NCI-H2196 treated with DMSO at 0.1 percent for 48 hours (cell line): ENCODE measurements around the gene BCR.

Experiments used
- DNase-seq: peaks from one replicate; lab custom pipeline; 2025; ENCODE audit not compliant: unreplicated experiment; lab: John Stamatoyannopoulos, UW

Gene BCR

DNA sequence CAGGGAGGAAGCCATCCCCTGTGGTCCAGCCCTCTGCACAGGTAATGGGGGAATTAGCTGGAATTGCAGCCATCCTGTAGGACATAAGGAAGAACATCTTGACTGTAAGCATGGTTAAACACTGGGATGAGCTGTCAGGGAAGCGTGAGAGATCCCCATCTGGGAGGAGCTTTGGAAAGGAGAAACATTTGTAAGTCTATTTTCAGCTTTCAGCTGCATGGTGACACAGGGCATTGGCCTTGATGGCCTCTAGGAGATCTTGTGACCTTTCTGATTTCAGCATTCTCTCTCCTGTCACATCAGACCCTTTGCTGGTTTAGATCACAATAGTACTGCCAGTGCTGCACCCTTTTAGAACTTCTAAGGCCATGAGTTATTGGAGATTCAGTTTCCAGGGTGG is 47.1 kb downstream of the BCR start:
- no peak for DNase-seq

DNA sequence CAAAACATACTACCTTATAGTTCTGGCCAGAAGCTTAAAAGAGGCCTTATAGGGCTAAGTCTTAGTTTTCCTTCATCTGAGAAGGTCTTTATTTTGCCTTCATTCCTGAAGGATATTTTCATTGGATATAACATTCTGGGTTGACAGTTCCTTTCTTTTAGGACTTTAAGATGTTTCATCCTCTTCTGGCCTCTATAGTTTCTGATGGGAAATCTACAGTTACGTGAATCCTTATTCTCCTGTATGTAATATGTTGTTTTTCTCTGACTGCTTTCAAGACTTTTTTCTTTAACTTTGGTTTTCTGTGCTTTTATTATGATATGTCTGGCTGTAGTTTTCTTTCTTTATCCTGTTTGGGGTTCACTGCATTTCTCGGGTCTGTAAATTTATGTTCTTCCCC is 48.2 kb downstream of the BCR start:
- DNase-seq: no peak

DNA sequence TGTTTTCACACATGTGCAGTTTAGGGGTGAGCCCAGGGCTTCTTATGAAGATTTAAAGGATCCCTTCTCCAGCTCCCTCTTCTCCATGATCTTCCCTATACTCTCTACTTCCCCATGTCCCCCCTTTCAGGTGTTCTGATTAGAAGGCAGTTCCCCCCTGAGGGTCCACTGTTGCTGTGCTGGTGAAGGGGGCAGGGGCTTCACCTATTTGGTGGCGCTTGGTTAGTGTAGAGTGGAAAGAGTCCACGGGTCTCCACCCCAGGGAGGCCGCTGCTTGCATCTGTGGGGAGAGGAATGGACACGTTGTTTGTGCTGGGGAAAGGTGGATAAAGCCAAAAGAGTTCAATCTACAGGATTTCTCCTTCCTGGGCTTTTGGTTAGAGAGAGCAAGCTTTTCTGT is 49.3 kb downstream of the BCR start:
- DNase-seq: no peak

DNA sequence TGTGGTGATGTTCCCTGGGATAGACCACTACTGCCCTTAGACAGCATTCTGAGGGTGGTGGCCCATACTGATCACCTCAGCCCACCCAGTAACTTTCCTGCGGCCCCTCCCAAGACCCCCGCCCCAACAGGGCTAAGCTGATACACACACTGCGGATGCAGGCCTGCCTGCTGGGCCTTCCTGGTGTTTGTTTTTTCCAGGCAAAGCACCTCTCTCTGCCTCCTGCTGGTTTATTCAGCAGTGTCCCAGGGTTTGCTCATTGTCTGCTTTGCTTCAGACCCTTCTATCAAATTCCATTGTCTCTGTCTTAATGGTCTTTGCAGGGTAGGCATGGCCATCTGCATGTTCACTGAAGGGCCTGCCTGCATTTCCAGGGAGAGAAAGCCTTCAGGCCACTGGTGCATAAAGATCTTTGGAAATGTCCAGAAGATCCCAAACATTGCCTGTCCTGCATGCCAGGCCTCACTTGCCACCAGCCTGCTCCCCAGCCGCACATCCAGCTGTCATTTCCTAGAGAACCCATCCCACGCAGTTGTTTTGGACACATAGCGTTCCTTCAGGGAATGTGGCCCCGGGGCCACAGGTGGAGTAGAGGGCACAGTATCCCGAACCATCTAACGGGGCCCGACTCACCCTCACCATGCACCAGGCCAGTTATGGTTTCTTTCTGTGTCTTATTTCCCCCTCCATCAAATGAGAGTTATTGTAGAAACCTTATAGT is 50.2 kb downstream of the BCR start:
- DNase-seq: no peak

DNA sequence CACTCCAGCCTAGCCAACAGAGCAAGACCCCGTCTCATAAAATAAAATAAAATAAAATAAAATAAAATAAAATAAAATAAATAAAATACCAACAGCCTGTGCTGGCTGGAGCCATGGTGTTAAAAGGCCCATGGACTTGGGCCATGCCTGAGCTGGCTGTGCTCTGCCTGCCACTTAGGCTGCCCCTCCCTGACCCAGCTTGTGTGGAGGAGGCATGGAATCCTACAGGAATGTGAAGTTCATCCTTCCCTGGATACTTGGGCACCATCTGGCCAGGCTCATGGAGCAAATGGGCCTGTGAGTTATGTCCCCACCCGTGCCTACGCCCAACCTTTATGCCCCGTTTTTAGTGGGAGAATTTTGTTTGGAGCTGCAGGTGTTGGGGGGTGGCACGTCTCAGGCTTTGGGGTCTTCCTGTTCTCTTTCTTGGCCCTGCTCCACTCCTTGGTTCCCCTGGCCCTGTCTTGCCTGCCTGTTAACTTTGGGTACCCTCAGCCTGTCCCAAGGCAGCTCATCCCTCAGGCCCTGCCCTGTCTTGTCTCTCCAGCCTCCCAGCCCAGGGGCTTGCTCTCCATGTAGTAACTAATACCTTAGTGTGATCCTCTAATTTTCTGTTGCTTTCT is 51.3 kb downstream of the BCR start:
- no peak for DNase-seq

DNA sequence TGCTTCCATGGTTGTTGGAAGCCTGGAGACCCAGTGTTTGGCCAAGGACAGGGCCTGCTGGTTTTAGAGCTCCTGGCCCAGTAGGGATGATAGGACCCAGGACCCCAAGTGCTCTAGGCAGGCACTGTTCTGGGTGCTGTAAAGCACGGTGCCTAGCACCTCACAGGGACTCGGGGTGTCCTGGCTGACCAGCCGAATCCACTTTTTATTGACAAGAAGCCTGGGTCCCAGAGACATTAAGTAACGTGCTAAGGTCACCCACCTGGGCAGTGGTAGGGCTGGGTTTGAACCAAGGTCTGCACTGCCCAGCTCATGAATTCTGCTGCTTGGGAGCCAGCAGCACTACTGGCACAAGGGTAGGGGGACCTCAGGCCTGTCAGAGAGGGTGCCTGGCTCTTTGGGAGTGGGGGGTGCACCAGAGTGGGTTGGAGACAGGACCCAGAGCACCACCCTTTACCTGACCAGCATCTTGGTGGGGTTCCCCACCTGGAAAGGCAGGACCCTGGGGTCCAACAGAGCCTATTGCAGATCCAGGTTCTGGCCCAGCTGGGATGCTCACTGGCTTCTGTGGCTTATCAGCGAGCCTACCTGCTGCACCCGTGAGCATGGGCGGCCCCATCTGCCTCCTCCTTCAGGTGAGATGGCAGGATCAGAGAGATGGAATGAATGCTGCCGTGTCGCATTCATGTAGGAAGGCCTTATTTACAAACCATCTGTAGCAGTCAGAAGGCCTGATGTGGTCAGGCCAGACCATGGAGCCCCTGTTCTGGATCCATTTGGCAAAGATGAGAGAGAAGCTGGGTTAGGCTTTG is 52.0 kb downstream of the BCR start:
- DNase-seq: no peak

DNA sequence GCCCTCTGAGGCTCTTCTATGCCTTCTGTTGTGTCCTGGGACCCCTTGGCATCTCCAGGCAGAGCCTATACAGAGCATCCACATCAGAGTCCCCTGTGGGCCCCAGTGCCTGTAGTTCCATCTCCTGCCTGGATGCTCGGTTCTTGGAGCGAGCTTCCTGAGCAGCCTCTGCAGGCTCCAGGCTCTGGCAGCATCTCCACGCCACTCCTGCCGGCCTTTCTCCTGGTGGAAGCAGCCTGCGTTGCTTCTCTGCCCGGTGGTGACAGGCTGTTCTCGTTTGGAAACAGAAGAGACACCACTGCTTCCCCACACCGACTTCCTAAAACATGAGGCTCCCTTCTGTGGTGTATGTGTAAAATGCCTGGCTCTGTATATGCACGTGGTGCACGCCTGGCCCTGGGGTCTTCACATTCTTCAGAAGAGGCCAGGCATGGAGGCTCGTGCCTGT is 52.8 kb downstream of the BCR start:
- no peak for DNase-seq

DNA sequence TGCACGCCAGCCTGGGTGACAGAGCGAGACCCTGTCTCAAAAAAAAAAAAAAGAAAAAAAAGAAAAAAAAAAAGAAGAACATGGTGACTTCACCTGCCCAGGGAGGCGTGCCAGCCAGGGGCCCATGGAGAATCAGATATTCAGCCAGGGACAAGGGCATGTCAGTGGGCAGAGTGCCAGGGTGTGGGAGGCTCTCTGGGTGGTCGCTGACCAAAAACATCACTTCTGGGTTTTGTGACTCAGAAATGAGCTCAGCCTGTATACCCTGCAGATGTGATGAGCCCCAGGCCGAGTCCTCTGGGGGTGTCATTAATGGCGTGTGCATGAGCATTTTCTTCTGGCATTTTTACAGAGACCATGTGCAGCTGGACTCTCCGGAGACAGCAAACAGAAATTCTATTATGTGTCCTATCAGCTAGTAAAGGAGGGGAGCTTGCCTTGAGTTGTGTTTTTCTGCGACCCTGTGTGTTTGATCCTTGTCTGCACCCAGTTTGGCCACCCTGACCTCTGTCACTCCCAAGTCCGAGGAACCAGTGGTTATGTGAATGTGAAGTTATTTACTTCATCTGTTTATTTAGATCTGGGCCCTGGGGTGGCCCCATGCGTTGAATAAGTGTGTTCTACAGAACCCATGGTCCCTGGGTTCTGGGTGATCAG is 53.6 kb downstream of the BCR start:
- DNase-seq: no peak

DNA sequence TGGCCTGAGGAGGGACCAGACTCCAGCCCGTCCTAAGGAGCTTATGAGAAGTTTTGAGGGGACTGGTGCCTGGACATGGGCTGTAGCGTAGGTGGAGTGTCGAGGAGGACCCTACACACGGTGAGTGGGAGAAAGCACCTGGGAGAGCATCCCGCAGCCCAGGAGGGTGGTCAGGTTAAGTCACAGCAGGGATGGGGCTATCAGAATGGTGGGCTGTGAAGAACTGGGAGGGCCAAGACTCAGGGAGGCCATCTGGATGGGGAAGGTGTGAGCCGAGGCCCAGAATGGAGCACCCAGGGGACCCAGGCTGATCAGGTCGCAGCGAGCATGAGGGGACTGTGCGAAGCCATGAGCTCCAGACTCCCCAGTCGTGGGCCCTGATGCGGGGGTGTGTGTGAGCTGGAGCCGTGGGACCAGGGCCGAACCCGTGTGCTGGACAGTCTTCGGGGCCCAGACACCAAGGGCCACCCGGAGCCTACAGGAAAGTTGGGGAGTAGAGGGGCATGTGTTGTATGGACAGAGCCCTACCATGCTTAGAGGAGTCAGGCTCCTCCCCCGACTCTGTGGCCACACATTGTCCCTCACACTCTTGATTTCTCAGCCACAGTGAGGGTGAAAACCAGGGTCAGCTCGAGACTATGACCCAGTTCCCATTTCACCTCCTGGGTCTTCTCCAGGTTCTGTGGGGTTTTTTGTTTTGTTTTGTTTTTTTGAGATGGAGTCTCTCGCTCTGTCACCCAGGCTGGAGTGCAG is 54.3 kb downstream of the BCR start:
- no peak for DNase-seq

DNA sequence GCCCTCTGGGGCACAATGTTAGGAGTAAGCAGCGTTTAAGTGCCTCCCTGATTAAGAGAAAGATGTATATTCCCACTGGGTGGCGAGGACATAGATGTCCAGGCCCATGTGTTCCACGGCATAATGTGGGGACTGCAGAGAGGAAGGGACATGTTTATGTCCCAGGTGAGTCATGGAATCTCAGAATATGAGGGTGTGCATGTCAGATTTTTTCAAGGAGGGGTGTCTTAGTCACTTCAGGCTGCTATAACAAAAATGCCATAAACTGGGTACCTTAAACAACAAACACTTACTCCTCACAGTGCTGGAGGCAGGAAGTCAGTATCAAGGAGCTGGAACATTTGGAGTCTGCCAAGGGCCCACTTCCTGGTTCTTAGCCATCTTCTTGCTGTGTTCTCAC is 55.1 kb downstream of the BCR start:
- no peak for DNase-seq

DNA sequence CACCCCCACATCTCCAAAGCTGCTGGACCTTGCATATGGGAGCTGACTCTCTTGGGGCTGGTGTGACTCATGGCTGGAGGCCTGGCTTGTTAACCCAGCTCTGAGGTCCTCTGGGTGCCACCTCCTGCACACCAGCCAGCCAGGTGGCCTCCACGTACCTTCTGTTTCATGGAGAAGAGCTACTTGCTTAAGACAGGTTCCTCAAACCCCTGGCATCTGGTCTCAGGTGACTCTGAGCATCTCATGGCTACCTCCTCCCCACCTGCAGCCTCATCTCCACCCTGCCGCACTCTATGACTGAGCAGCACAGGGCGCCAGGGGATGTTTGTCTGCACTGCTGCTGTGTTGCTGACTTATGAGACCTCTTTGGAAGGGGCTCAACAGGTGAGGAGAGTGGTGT is 55.7 kb downstream of the BCR start:
- no peak for DNase-seq

DNA sequence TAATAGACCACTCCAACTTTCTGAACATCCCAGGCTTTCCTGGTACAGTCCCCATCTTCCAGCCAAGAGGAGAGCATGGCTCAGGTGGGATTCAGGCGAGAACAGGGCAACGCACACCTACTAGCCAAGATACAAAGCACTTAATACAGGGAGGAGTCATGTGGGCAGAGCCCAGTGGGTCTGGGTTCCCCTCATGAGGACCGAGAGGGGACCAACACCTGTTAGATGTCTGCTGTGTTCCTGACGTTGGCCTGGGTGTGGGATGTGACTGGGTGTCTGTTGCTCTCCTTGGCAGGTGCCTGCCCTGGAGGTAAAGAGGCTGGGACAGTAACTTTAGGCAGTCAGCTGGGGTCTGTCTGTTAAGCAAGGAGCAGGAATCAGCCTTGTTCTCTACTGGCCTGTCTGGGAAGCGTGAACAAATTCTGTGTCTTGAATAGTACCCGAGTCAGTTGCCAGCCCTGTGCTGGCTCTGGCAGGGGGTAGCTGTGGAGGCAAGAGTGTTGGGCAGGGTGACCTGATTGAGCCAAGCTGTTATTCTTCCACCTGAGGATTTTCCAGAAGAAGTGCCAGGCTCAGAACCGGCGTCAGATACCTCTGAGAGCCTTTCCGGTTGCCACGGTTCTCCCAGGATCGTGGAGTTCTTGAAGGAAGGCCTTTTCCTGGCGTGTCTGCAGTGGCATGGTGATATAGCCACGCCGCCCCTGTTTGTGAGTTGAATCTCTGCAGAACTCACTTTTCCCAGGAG is 56.3 kb downstream of the BCR start:
- DNase-seq: no peak

DNA sequence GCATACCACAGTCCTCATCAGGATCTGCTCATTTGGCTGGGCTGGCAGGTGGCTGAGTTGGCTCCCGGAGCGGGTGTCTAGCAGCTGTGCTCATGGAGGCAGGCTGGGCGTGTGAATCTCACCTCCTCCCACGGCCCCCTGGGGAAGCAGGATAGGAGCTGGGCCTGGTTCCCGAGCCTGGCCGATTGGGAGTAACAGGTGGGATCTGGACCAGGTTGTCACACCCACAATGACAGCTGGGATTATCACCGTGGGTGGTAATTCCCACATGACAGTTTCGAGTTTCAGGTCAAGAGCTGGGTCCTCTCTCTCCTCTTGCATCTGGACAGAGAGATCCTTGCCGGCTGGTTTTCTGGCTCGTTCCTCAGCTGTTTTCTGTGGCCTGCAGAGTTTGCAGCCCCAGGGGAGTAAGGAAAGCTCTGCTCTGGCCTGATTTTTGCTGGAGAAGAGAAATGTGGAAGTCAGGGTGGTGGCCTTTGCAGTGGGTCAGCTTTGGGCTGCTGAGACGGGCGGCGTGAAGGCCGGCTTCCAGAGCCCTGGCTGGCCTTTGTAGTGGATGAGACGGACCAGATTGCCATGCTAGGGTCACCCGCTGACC is 57.0 kb downstream of the BCR start:
- DNase-seq: no peak

DNA sequence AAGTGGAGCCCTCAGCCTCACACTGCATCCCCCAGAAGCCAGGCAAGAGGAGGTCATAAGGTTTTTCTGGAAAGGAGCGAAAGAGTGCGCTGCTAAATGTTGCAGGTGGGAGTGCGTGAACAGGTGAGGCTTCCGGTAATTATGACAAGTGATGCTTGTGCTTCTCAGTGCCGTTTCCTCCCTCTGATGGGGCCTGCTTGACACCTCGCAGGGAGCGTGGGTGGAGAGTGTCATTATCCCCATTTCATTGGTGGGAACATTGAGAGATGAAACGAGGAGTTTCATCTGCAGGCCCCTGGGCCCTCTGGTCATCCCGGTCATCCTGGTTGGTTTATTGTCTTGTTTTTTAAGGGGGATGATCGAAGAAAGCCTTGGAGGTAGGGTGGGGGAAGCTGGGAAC is 57.5 kb downstream of the BCR start:
- no peak for DNase-seq

DNA sequence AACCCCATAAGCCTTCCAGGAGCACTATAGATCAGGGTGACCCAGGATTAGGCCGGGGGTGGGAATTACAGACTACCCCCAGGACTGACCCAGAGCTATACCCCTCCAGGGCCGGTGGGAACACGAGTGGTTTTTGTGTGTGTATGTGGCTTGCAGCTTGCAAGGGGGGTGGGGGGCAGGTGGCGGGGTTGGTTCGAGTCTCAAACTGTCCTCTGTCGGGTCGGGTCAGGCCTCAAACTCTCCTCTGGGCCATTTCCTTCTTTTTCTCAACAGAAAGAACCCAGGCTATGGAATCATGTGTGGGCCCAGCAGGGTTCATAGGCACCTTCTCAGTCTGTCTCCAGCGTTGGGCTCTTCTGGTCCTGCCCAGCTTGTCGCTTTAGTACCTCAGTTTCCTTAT is 58.4 kb downstream of the BCR start:
- DNase-seq: no peak

DNA sequence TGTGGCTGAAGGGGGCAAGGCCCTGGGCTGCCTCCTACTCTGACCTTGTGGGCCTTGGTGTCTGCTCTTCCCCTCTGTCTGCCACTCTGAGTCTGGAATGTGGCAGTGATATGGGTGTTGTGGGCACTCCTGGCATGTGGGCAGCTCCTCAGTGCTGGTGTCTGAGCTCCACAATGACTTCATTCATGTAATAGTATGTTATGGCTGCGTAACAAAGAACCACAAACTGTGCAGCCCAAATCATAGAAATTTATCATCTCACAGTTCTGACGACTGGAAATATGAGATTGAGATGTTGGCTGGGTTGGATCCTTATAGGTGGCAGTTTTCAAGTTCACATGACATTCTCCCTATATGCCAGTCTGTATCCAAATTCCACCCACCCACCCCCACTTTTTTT is 59.1 kb downstream of the BCR start:
- no peak for DNase-seq

DNA sequence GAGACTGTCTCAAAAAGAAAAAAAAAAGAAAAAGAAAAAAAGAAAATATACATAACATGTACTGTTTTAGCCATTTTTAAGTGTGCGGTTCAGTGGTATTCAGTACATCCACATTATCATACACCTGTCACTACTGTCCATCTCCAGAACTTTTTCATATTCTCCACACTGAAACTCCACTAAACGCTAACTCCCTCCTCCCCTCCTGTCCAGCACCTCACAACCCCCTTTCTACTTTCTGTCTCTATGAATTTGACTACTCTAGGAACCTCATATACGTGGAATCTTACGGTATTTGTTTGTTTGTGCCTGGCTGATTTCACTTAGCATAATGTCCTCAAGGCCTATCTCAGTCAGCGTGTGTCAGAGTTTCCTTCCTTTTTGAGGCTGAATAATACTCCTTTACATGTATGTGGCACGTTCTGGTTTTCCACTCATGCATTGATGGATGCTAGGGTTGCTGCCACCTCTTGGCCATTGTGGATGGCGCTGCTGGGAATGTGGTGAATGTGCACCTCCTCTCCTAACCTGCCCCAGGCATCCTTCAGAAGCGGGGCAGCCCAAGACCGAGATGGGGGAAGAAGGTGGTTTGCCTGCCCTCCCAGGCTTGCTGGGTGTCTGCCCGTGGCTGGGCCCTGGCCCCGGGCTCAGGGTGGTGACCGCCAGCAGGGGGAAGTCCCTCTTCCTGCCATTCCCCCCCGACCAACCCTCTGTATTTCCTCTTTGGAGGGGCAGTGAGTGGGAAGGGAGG is 60.5 kb downstream of the BCR start:
- no peak for DNase-seq

DNA sequence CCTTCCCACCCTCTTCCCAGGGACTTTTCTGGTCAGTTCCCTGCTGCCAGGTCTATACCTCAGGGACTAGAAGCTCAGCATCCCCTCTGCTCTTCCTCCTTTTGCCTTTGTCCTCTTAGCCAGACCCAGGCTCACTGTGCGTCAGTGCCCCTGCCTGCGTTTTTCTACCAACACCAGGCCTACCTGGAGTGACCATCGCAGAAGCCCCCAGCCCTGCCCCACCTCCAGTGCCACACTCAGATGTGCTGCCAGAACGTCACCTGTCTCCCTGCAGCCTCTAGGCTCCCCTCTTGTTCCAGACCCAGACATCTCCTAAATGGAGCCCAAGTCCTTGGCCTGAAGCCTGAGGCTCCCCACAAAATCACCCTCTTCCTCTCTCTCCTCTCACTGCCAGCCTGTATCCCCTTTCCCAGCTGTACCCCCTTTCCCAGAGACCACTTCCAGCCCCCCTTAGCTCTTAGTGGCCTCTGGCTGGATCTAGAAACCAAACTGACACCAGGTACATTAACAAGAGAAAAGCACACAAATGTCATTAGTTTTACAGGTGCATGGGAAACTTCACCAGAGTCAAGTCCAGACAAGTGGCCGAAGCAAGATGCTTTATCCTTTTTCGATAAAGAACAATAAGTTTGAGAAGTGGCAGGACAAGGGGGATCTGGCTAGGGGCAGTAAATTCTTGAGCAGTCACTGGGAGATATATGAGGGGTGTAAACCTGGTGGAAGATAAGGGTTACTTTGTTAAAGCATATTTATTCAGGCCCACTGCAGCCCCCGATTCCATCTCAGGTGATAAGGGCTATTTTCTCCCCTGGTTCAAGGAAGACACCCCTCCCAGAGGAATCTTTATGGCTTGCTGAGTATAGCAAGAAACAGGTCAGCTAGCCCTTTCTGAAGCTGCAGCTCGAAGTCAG is 61.5 kb downstream of the BCR start:
- no peak for DNase-seq
